Measurements from ENCODE around the gene UBN2. TPM values are rescaled to one million over a fixed set of nuclear protein-coding genes. Genes with fewer than 3 reads are reported as not detected.
"Not testable (repeated sequence)": the region's sequence is repeated elsewhere in the genome, so short reads cannot be mapped to it uniquely, and the experiment has no call there.

Gene UBN2
- total and polyA plus RNA-seq, 3 donors from 2014 or later: 36.6 to 49.4 (median 38.8) TPM

GRCh38 chr7:139321071-139321745 is 90.2 kb downstream of the UBN2 start:
- TF ChIP-seq CTCF (IDR thresholded peaks at IDR 0.05) (peak in 1 of 3 experiments; percentile 4), POLR2A (IDR thresholded peaks at IDR 0.05) (no peak)
- H3K9me3 ChIP-seq: no peaks in the 10 kb centered on the region
- intact Hi-C loops (cut with DNase I; ENCODE audit: low total_unique reads): no loop called here
- no peaks in the 10 kb centered on the region for H3K27me3 ChIP-seq
- H3K27ac ChIP-seq: no peak overlapping the region
- 74 to 76% methylated on average over 10 to 11 of the region's 11 CpGs for WGBS, 2 donors
- no peaks in the 10 kb centered on the region for H3K4me1 ChIP-seq
- H3K36me3 ChIP-seq (ENCODE audit: low read depth, missing control alignments): no peaks in the 10 kb centered on the region
- no peak for DNase-seq
- no peak overlapping the region for H3K4me3 ChIP-seq

DNA sequence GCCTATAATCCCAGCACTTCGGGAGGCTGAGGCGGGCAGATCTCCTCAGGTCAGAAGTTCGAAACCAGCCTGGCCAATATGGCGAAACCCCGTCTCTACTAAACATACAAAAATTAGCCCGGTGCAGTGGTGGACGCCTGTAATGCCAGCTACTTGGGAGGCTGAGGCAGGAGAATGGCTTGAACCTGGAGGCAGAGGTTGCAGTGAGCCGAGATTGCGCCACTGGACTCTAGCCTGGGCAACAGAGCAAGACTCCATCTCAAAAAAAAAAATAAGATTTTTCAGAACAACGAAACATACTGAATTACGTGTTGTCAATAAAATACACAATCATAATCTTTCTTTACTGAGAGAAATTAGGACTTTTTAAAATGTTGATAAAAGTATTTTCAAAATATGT is 93.7 kb downstream of the UBN2 start:
- H3K9me3 ChIP-seq; H3K4me1 ChIP-seq; H3K36me3 ChIP-seq (ENCODE audit: low read depth, missing control alignments); intact Hi-C loops (cut with DNase I; ENCODE audit: low total_unique reads); DNase-seq; H3K4me3 ChIP-seq; H3K27ac ChIP-seq; H3K27me3 ChIP-seq: not testable (repeated sequence)
- 86 to 91% methylated on average over 11 of the region's 11 CpGs for WGBS, 2 donors

- no peak for TF ChIP-seq CTCF (IDR thresholded peaks at IDR 0.05)
- no peak for TF ChIP-seq POLR2A (IDR thresholded peaks at IDR 0.05)
- WGBS, 2 donors: 71 to 78% methylated on average over 2 of the region's 2 CpGs
- Histone ChIP-seq H3K9me3 (no peaks in the 10 kb centered on the region), H3K27ac (no peak overlapping the region), H3K36me3 (ENCODE audit: low read depth, missing control alignments) (no peaks in the 10 kb centered on the region), H3K4me3 (no peak overlapping the region), H3K4me1 (no peaks in the 10 kb centered on the region), H3K27me3 (no peaks in the 10 kb centered on the region)
- DNase-seq: no peak
- intact Hi-C loops (cut with DNase I; ENCODE audit: low total_unique reads): no loop called here
Measured at GRCh38 chr7:139328375-139328774, 97.3 kb downstream of the UBN2 start.

GRCh38 chr7:139329119-139329518 is 98.1 kb downstream of the UBN2 start:
- no peak overlapping the region for H3K27ac ChIP-seq
- TF ChIP-seq CTCF (IDR thresholded peaks at IDR 0.05) (no peak), POLR2A (IDR thresholded peaks at IDR 0.05) (no peak)
- no peak overlapping the region for H3K4me3 ChIP-seq
- intact Hi-C loops (cut with DNase I; ENCODE audit: low total_unique reads): no loop called here
- H3K27me3 ChIP-seq: no peaks in the 10 kb centered on the region
- DNase-seq: no peak
- WGBS, 2 donors: 35 to 52% methylated on average over 2 of the region's 2 CpGs
- H3K36me3 ChIP-seq (ENCODE audit: low read depth, missing control alignments): no peaks in the 10 kb centered on the region
- no peaks in the 10 kb centered on the region for H3K9me3 ChIP-seq
- no peaks in the 10 kb centered on the region for H3K4me1 ChIP-seq

GRCh38 chr7:139330333-139331030 is 99.4 kb downstream of the UBN2 start:
- H3K36me3 ChIP-seq (ENCODE audit: low read depth, missing control alignments): no peaks in the 10 kb centered on the region
- TF ChIP-seq CTCF (IDR thresholded peaks at IDR 0.05): no peak
- no peak for TF ChIP-seq POLR2A (IDR thresholded peaks at IDR 0.05)
- H3K4me3 ChIP-seq: no peak overlapping the region
- H3K27ac ChIP-seq: no peak overlapping the region
- H3K27me3 ChIP-seq: no peaks in the 10 kb centered on the region
- 87 to 90% methylated on average over 3 of the region's 3 CpGs for WGBS, 2 donors
- H3K4me1 ChIP-seq: no peaks in the 10 kb centered on the region
- intact Hi-C loops (cut with DNase I; ENCODE audit: low total_unique reads): no loop called here
- DNase-seq: no peak
- no peaks in the 10 kb centered on the region for H3K9me3 ChIP-seq
